Measurements from ENCODE around the gene ATP12A.

ATP12A gene

DNA sequence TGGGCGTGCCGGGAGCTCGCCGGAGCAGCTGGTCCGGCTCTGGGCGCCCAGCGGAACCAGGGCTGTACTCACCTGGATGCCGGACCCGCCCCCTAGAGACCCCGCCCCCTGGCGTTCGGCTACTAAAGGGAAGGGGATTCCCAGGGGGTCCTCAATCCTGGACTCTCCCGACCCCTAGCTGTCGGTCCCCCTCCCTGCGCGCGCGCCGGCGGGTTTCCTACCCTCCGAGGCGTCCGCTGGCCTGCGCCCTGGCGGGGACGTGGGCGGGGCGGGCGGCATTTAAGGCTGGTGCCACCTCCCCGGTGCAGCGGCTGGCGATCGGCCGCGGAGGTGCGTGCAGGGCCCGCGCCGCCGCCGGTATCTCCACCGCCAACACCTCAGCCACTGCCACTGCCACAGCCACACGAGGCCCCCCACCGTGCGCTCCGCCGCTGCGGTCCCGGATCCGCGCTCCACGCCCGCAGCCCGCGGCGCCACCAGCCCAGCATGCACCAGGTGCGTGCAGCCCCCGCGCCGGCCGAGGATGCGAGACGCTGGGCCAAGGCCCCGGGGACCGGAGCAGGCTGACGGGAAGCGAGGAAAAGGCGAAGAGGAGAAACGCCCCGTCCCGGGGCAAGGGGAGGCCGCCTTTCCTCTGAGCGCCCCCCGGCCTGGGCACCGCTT lies at the start of gene ATP12A:
Gene ATP12A (plus strand): TSS at position 151 of the 663 bp plus-strand sequence. CDS start 336 bp downstream, at position 487.
- peak; percentile 21 for DNase-seq

DNA sequence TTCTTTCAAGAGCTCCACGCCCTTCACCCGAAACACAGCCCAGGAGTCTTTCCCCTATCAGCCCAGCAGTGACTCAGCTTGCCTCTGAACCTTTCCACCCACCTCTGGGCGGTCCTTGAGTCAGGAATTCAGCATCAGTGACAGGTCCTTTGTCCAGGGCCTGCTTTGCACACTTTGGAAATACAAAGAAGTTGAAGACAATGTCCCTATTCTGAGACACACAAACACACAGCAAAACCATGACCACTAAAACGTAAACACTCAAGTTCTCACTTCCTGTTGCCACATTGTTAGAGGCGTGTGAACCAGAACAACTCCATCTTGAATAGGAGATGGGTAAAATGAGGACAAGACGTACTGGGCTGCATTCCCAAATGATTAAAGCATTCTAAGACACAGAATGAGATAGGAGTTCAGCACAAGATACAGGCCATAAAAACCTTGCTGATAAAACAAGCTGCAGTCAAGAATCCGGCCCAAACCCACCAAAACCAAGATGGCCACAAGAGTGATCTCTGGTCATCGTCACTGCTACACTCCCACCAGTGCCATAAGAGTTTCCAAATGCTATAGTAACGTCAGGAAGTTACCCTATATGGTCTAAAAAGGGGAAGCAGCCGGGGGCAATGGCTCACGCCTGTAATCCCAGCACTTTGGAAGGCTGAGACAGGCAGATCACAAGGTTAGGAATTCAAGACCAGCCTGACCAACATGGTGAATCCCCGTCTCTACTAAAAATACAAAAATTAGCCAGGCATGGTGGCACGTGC lies 49.2 kb upstream of the ATP12A start:
- DNase-seq: no peak

DNA sequence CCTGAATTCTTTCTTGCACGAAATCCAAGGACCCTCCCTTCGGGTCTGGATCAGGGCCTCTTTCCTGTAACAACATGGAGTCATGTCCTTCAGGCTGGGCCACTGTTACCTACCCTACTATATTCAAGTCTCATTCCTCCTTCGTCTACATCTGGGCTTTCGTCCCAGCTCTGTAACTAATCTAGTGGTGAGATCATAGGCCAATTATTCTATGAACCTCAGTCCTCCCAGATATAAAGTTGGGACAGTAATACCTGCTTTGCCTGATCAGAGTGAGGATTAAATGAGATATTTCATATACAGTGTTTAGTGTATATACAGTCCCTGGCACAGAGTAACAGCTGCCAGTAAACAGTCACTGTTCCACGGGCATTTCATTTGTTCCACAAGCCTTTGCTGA lies 48.3 kb upstream of the ATP12A start:
- DNase-seq: no peak

DNA sequence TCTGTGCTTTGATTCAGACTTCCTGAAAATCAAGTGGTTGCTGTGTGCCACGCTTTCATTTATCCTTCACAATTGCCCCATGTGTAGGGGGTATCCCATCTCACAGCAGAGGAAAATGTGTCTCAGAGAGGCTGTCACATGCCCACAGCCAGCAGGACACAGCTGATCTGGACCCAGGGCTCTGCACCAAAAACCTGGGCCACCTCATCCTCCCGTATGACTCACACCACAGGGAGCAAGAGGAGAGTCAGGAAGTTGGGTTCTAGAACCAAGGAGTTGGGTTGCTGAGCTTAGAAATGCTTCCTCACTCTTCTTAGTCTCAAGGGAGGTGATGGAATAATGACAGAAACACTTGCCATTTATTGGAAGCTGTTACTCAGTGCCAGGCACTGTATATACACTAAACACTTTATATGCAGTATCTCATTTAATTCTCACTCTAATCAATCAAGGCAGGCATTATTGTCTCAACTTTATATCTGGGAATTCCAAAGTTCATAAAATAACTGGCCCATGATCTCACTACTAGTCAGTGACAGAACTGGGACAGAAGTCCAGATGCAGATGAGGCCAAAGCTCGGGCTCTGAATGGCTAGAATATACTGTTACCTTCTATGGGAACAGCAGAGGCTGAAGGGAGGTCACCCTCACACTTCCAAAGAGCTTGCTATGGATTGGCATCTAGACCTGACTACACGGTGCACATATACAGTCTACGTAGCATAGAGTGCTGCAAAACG lies 47.7 kb upstream of the ATP12A start:
- no peak for DNase-seq

DNA sequence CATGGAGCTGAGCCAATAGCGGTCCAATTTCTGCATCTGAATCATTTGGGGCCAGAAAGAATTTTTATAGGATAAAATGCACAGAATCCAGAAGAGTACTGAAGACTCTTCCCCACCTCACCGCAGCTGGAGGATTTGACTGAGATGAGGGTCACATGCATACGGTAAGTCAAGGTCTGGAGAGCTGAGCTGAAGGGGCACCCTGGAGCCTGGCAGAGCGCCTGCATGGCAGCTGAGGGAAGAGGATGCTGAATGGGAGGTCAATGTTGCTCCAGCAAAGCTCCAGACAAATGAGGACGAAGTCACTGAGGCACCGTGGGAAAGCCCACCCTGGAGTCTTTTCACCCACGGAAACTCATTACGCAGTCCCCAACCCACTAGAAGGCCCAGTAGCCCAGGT lies 43.4 kb upstream of the ATP12A start:
- DNase-seq: no peak

DNA sequence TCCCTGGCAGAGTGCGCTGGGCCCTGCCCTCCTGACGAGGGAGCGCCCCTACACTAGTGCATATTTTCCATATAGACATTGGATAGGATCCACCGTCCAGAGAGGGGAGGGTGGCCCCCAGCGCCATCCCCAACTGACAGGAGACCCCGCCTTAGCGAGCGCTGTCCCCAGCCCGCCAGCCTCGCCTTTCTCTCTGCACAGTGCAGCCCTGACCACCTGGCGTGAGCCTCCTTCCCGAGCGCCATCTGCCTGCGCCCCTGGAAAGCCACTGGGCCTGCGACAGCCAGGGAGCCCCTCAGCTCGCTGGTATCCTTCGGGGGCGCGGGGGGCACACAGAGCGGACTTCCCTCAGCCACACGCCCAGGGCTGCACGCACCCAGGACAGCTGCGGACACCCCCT lies 42.1 kb upstream of the ATP12A start:
- no peak for DNase-seq

DNA sequence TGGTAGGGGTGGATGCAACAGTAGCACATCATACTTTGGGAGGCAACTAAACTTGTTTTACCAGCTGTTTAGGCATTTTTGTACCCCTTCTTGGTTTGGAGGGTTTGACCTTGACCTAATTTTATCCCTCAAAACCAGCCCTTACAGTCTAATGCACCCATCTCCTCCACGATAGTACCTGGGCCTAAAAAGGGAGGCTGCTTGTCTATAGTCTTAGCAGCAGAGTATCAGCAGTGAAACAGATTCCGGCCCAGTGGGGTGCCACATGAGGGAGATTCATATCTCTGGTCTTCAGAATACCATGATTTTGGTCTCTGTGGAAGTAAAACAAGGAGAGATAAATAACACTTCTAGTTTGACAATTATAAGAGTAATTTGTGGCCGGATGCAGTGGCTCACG lies 39.5 kb upstream of the ATP12A start:
- DNase-seq: no peak

DNA sequence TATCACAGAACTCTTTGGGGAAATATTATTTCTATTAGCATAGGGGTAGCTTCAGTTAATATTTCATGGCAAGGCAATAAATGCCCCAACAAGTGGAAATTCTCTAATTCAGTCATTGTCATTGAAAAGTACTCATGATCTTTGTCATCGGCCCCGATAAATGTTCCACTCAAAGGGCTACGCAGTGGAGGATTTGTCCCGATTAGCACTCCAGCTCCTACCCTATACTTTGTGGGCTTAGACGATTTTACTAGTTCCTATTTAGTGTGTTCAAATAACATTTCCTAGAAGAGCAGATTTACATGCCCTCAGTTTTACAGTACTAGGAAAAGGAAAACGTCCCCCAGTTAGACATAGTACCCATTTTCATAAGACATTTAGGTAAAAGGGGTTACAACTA lies 38.0 kb upstream of the ATP12A start:
- DNase-seq: no peak

DNA sequence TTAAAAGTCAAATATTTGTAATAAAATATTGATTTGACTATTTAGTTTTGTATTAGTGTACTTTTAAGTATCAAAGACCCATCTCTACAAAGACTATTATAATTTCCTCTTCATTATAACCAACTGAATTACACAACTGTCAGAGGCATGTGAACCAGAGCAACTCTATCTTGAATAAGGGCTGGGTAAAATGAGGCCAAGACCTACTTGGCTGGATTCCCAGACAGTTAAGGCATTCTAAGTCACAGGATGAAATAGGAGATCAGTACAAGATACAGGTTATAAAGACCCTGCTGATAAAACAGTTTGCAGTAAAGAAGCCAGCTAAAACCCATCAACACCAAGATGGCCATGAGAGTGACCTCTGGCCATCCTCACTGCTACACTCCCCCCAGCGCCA lies 36.2 kb upstream of the ATP12A start:
- peak; percentile 78 for DNase-seq

DNA sequence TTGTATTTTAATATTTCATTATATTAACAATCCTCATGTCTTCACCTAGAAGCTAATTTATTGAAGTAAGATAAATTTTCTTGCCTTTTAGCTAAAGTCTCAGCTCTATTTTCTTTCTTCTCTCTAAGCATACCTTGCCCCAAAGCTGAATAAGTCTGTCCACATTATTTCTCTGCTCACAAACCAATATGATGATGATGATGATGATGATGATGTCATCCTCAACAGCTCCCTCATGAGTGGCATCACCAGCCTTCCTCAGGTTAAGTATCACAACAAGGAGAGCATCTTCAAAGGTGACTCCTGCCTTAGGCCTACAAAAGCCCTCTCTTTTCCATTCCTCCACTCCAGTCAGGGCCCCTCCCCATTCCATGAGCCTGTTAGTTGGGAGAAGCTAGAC lies 31.9 kb upstream of the ATP12A start:
- DNase-seq: no peak

DNA sequence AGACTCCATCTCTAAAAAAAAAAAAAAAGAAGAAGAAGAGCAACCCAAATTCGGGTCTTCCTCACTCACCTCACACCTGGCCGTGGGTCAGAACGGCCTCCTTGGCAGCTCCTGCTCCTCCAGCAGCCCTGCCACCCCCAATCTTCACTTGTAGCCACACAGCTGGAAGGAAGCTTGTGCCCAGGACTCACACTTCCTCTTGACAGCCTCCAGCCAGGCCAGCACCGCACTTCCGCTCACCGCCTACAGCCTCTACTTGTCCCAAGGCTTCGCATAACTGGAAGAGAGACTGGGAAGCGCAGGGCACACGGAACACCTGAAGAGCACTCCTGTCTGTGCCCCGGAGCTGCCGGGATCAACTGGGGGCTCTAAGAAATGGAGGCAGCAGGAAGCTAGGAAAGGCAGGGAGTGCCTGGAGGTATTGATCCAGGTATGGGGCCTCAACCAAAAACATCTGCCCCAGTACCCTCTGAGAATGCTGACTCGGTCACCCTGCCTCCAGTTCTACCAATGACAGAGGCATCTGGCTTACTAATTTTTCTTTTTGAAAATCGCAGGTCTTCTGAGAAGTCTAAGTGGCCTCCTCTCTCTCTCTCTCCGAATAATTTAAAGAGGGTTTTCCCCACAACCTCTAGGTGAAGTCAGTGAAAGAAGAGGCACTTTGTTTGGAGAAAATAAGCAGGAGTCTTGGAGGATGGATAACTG lies 31.1 kb upstream of the ATP12A start:
- DNase-seq: no peak

DNA sequence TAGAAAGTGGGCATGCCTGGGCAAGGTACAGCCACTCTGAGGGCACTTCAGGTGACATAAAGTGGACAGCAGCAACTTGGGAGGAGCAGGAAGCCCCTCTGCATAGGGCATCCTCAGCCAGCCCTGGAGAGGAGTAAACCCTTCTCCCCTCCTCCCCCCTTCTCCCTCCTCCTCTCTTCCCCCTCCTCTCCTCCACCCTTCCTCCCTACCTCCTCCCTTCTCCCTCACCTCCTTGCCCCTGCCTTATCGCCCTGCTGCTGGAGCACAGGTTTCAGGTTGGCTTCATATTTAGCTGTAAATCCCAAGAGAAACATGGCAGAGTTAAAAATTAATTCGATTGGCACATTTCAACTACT lies 30.5 kb upstream of the ATP12A start:
- DNase-seq: no peak

DNA sequence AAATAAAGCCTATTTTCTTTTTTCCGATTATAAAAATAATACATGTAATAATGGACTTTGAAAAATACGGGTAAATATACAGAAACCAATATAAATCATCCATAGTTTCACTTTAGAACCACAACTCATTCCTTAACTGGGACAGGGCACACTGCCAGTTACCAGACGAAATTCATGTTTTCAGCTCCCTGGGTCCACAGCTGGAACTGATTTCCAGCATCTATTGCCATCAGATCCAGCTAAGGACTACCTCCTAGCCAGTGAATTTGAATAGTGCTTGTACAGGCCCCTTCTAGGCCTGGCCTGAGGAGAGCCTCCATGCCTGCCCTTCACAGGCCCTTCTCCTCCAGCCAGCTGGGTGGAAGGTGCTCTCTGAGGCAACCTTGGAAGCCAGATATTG lies 30.0 kb upstream of the ATP12A start:
- DNase-seq: no peak

DNA sequence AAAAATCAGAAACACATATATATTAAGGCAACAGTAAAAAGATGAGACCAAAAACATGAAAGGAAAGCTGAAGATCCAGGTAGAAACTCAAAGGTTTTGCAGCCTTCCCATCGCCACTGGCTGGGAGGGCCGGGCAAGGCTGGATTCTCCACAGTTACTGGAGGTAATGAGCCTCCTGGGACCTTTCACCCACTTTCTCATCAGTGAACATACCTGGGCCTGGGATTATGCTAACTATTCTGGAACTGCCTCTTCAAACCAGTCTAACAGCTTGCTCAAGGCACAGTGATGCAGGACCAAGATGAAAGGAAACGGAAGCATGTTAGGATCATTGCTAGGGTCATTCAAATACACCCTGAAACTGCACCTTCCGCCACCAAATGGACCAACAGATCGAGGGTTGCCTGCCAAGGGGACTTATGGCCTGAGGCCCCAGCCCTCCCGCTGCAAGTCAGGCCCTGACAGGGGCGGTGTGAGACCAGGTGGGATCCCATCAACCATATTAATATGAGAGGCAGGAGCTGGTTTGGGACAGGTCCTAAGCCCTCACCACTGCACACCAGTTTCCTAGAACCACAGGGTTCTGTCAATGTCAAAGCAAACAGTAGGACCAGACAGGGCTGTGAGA lies 28.4 kb upstream of the ATP12A start:
- no peak for DNase-seq

DNA sequence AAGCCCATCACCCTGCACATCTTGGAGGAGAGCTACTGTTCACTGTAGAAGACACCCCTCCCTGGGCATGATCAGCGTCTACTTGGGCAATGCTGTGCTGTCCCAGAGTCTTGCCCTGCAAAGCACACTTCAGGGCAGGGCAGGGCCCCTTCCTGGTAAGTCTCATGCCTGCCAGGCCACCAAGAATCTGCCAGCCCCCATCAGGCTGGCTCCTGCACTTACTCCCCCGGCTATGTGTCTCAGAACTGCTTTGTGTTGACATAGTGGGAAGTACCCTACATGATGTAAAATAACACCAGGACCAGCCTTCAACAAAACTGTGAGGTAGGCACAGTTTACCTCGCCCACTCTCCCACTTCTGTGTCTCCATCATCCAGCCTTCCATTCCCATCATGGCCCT lies 27.8 kb upstream of the ATP12A start:
- no peak for DNase-seq

DNA sequence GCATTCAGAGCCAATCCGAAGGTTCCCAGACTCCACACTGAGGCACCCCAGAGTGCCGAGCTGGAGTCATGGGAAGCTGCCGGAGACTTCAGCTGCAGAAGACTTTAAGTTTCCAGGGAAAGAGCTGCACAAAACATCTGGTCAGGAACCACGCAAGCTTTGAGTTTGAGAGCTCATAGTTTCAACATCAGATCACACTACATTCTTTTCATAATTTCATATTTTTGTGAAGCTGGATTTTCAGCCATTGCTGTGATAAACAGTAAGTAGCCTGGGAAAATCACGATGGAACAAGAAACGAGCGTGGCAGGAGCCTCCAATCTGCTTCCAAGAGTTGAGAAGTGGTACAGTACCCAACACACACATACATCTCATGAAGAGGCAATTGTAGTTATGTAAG lies 25.5 kb upstream of the ATP12A start:
- no peak for DNase-seq

DNA sequence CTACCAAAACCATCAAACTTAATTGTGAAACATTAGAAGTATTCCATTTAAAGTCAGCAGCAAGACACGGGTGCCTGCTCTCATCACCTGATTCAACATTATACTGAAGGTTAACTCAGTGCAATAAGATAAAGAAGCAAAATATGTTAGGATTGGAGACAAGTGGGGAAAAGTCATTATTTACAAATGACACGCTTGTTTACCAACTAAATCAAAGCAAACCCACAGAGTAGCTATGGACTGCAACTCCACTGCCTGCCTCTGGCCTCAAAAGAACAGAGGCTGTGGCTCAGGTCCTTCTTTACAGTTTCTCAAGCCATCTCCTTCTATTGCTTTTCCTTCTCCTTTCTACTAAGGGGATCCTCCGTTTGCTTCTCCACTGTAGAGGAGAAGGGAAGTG lies 21.0 kb upstream of the ATP12A start:
- no peak for DNase-seq

DNA sequence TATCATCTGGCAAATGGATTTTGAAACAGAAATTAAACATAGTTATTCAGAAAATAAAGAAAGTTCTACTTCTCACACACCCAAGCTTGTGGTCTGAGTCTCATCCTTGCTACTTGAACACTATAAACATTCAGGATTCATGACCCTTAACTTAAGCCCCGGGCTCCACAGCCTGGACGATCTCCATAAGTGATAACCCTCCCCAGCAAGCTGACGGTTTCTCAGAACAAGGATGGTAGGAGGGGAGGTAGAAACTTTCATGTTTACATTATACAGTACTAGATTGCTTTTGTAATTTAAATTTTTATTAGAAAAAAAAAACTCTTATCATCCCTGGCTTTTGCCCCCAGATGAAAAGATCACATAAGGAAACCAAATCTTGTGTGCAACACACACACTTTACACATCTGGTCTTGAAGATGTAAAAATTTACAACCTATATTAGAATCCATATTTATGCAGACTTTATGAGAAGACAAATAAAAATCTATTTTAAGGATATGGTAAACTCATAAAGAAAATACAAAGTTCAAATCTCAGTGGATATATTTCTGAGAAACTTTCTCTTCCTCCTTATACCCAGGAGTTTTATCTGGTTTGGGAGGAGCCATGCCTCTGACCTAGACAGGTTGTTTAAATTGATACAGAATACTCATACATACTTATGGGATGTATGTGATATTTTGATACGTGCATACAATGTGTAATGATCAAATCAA lies 20.0 kb upstream of the ATP12A start:
- no peak for DNase-seq

DNA sequence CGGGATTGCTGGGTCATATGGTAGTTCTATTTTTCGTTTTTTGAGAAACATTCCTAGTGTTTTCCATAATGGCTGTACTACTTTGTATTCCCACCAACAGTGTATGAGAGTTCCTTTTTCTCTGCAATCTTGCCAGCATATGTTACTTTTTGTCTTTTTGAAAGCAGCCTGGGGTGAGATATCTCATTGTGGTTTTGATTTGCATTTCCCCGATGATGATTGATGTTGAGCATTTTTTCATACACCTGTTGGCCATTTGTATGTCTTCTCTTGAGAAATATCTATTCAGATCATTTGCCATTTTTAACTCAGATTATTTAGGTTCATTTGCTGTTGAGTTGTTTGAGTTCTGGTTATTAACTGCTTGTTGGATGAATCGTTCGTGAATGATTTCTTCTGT lies 18.5 kb upstream of the ATP12A start:
- DNase-seq: no peak

DNA sequence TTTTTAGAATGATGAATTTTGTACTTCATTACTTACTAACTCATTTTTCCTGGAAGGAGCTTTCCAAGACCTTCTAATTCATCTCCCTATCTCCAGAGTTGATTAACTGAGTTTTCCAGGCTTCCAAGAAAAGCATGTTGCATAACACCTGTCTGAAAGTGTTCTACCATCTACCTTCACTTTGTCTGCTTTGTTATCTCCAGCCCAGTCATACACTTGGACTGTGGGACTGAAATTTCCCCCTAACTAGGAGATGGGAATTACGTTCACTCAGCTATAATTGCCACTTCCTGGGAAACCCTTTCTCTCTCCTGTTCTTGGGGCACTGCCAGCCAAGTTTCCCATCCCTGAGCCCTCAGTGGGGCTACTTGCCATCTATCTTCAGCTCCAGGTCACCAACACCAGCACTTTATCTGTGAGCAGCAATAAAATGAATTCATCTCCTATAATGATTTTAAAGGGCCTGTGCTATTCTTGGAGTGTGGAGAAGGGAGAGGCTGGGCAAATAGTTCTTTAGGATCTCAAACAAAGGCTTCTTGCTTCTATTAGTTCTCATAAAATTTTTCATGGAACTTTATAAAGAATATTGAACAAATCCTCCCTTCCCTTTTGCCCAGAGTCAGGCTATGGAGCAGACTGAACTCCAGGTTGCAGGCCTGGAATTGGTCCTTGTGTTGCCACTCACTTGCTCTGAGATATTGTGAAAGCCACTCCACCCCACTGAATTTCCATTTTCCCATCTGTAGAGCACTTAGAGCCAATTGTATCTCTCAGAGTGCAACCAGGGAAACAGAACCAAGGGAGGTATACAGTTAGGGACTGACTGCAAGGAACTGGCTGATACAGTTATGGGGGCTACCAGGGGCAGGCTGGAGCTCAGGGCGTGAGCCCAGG lies 17.8 kb upstream of the ATP12A start:
- DNase-seq: no peak

DNA sequence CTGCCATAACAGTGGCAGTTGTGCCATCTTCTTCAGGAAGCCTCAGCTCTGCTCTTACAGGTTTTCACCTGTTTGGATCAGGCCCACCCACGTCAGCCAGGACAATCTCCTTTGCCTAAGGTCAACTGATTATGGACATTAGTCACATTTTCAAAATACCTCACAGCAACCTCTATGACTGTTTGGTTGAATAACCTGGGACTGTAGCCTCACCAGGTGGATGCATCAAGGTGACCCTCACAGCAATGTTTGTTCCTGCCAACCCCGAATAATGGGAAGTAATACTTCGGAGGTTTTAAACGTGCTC lies 17.2 kb upstream of the ATP12A start:
- DNase-seq: no peak

DNA sequence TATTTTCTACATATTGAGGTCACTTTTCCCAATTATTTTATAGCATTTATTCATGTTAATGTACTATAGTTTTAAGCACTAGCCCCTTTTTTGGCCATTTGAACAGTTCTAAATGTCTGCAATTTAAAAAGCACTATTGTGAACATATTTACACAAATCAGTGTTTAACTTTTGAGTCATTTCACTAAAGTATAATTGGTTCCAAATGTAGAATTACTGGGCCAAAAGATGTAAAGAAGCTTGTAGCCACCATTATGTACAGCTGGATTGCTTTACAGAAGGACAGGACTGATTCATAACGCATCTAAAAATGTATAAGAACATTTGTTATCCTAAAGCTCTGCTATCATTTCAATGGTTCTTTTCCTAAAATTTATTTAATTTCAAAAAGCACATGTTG lies 16.6 kb upstream of the ATP12A start:
- no peak for DNase-seq

Measured in hematopoietic multipotent progenitor cell treated with erythropoietin and hydrocortisone succinate and interleukin-3 and kit ligand, for 6 days (in vitro differentiated cells).